Adrenal gland (tissue), 12 donors: ENCODE data around the gene KIT. TPM values are rescaled to one million over a fixed set of nuclear protein-coding genes. Genes with fewer than 3 reads are reported as not detected.

Experiments
- DNase-seq, 7 donors: peaks; one replicate each; pipeline ENCODE4 v3.0.0-alpha.2; 2019 to 2020
- H3K27ac ChIP-seq, 5 donors: fragments of 200-600 bp; sonication (generic) in 4 of 5; 1 replicate in 3 of 5; 2 replicates in 2 of 5; pipeline versions ENCODE4 v1.5.1 to v1.8.0; 2016 to 2020; ENCODE audit warnings: mild to moderate bottlenecking in 1 of 5
- H3K27me3 ChIP-seq: fragments of 200-600 bp; 2 replicates; pipeline ENCODE4 v1.8.0; 2021
- H3K36me3 ChIP-seq, 2 donors: fragments of 200-600 bp; replicated peaks in 1 of 2; 1 replicate in 1 of 2; 2 replicates in 1 of 2; pipeline versions ENCODE4 v1.5.1 to v1.8.0; 2018 to 2022
- H3K4me1 ChIP-seq, 2 donors: fragments of 200-600 bp; replicated peaks in 1 of 2; 1 replicate in 1 of 2; 2 replicates in 1 of 2; pipeline versions ENCODE4 v1.5.1 to v1.8.0; 2018 to 2021
- H3K4me3 ChIP-seq, 4 donors: fragments of 200-600 bp; sonication (generic) in 3 of 4; one replicate each; pipeline ENCODE4 v1.5.1; 2016 to 2018
- H3K9me3 ChIP-seq, 3 donors: fragments of 200-600 bp; sonication (generic) in 1 of 3; replicated peaks in 1 of 3; 1 replicate in 2 of 3; 2 replicates in 1 of 3; pipeline versions ENCODE4 v1.5.1 to v1.8.0; 2016 to 2021
- POLR2A ChIP-seq, 2 donors: fragments of 450-650 bp; IDR thresholded peaks; one replicate each; pipeline ENCODE4 v1.6.1; 2017; ENCODE audit warnings: antibody characterized with exemption in 2 of 2, mild to moderate bottlenecking in 2 of 2, moderate library complexity in 1 of 2
- WGBS, 4 donors: extraction: QIAGEN DNeasy Blood & Tissue Kit in 2 of 4; methylation state at CpG; one replicate each; pipeline versions ENCODE4 v1.1.5 to v1.1.7; 2013 to 2017; 5-methylcytosine and 5-hydroxymethylcytosine counted together
- intact Hi-C, 2 donors: fragments of 100-400 bp; cut with DNase I; formaldehyde crosslinking; loops; one replicate each; pipeline versions ENCODE4 v1.14.1 to v1.15.0; 2022 to 2023
- polyA plus RNA-seq, 3 donors: library from polyadenylated mRNA; stranded (reverse); fragments of 200-250 nt in 2 of 3; fragments of 350-450 nt in 1 of 3; fragmentation: Illumina TruSeq in 1 of 3; extraction: RNeasy Lipid Tissue Mini Kit (QIAGEN cat#74804) in 1 of 3; gene quantifications; one replicate each; pipeline ENCODE4 v1.2.3, GENCODE V29; 2013 to 2014
- total RNA-seq, 9 donors: library from RNA; depleted of rRNA in 4 of 9; stranded (reverse); fragments of >200 nt in 4 of 9; fragments of 120-200 nt in 1 of 9; fragmentation: NEBNext Ultra II Directional in 1 of 9; extraction: Animal tissue kit (Norgen Biotek cat#: 25700) in 1 of 9; gene quantifications; one replicate each; pipeline versions ENCODE4 v1.1.0 to v1.2.4, GENCODE V29; 2013 to 2023
- TF ChIP-seq, protein P1 (sequence below), 6 experiments: fragments of 450-650 bp in 4 of 6; fragments of 200-600 bp in 2 of 6; sonication (generic) in 1 of 6; IDR thresholded peaks; 1 replicate in 5 of 6; 2 replicates in 1 of 6; pipeline versions ENCODE4 v1.5.1 to v1.8.0; 2016 to 2021; ENCODE audit warnings: antibody characterized with exemption in 6 of 6, mild to moderate bottlenecking in 2 of 6, moderate library complexity in 1 of 6
- donor health status: healthy with polysubstance abuse.
- donor health status: Bipolar disorder and iron deficiency.
- donor health status: DM: yes; HTN: yes; CAD: no.
- donor health status: DM: no; HTN: no; CAD: no.
- donor health status: DM: no; HTN: no; CAD: no.
- donor health status: DM: yes; HTN: yes; CAD: no.

KIT gene
- total and polyA plus RNA-seq, 12 donors, result 0.40 to 5.3 (median 1.8) TPM

DNA sequence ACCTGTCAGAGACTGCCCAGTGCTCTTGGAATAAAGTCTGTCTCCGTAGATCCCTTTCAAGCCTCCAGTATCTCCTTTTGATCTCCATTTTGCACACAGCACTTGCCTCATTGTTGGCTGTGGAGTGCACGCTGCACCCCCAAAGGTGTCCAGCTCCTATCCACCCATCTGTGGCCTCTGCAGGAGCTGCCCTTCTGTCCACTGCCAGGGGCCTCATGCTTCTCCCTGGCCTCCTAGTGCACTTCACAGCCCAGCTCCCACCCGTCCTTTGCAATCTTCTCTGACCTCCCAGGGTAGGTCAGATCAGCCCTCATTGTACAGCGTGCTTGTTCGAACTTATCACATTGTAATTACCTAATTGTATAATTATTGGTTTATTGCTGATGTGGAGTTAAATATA, 18.9 kb downstream of the KIT start:
- DNase-seq, result no peak
- TF ChIP-seq, protein P1, sequence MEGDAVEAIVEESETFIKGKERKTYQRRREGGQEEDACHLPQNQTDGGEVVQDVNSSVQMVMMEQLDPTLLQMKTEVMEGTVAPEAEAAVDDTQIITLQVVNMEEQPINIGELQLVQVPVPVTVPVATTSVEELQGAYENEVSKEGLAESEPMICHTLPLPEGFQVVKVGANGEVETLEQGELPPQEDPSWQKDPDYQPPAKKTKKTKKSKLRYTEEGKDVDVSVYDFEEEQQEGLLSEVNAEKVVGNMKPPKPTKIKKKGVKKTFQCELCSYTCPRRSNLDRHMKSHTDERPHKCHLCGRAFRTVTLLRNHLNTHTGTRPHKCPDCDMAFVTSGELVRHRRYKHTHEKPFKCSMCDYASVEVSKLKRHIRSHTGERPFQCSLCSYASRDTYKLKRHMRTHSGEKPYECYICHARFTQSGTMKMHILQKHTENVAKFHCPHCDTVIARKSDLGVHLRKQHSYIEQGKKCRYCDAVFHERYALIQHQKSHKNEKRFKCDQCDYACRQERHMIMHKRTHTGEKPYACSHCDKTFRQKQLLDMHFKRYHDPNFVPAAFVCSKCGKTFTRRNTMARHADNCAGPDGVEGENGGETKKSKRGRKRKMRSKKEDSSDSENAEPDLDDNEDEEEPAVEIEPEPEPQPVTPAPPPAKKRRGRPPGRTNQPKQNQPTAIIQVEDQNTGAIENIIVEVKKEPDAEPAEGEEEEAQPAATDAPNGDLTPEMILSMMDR (IDR thresholded peaks at IDR 0.05), result no peak
- TF ChIP-seq POLR2A (IDR thresholded peaks at IDR 0.05), result no peak
- Histone ChIP-seq H3K27me3 (no peaks in the 10 kb centered on the region), H3K36me3 (no peaks in the 10 kb centered on the region), H3K4me3 (no peak overlapping the region), H3K4me1 (no peaks in the 10 kb centered on the region), H3K27ac (no peak overlapping the region), H3K9me3 (no peaks in the 10 kb centered on the region)
- intact Hi-C loops, result no loop called here
- 89 to 92% (median 90%) methylated on average over 5 of the region's 5 CpGs for WGBS, 4 donors

DNA sequence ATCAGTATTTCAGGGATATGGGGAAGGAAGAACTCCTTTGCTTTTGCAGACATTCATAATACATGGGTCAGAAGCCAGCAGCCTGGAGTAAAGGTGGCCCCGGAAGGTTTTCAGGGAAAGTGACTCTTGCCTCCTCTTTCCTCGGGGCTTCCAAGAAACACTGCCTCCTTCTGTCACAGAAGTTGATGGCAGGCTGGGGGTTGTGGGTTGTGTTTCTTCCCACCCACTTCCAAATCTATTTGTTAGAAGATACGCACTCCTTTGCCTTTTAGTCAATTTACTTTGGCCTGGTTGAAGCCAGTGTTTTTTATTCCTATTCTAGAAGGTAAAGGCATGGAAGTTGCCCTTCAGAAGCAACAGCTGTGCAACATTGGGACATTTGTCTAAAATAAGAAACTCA, 19.7 kb downstream of the KIT start:
- Histone ChIP-seq H3K27ac (no peak overlapping the region), H3K36me3 (no peaks in the 10 kb centered on the region), H3K4me1 (no peaks in the 10 kb centered on the region), H3K9me3 (no peaks in the 10 kb centered on the region), H3K4me3 (no peak overlapping the region), H3K27me3 (no peaks in the 10 kb centered on the region)
- WGBS, 4 donors, result 79 to 89% (median 87%) methylated on average over 3 of the region's 3 CpGs
- no peak for DNase-seq
- TF ChIP-seq, protein P1 (IDR thresholded peaks at IDR 0.05), result no peak
- TF ChIP-seq POLR2A (IDR thresholded peaks at IDR 0.05), result no peak
- intact Hi-C loops, result no loop called here

DNA sequence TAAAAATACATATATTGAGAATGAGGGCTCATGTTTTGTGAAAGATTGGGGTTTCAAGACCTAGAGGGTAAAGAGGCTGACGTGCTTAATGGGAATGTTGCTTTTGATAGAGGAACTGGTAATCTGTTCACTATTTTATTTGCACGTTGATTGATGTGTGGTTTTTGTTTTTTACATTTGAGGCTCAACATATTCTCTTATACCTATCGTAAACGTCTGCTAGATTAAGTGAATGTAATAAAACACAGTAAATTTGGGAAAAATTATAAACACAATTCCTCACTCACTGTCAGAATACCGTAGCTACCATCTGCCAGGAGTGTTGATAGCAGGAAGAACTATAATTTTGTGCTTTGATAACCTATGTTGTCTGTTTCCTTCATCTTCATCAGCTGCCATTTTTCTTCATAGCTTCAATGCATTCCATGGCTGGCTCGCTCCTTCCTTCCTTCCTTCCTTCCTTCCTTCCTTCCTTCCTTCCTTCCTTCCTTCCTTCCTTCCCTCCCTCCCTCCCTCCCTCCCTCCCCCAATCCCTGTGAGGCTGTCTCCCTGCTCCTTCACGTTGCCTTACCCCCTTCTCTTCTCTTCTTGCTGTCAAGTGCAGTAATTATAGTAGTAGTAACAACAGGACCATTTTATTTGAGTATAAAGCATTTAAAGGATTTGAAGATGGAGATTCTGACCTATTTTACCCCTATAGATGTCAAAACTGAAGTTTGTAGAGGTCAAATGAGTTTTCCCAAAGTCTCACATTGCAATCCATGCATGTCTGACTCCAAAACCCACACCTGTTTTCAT, 20.3 kb downstream of the KIT start:
- no peak for DNase-seq
- intact Hi-C loops, result no loop called here
- Histone ChIP-seq H3K27me3 (no peaks in the 10 kb centered on the region), H3K9me3 (no peaks in the 10 kb centered on the region), H3K4me1 (no peaks in the 10 kb centered on the region), H3K36me3 (no peaks in the 10 kb centered on the region), H3K4me3 (no peak overlapping the region), H3K27ac (no peak overlapping the region)
- no peak for TF ChIP-seq POLR2A (IDR thresholded peaks at IDR 0.05)
- TF ChIP-seq, protein P1 (IDR thresholded peaks at IDR 0.05), result no peak
- WGBS, 4 donors, result 78 to 85% (median 81%) methylated on average over 7 of the region's 7 CpGs

DNA sequence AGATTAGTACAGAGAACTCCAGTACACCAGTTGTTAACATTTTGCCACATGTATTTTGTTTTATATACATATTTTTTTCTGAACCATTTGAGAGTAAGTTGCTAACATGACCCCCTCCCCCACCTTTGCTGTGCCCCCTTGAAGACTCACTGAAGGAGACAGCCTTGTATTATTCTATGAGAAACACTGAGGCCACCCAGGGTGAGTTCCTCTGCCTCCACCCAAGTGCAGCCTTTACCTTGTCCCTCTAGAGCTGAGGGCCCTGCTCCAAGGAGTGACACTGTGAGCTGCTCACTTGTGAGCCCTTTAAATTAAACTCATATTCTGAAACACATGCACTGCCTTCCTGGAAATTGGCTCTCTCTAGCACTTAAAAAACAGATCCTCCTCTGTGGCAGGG, 21.1 kb downstream of the KIT start:
- Histone ChIP-seq H3K27ac (no peak overlapping the region), H3K4me1 (no peaks in the 10 kb centered on the region), H3K9me3 (no peaks in the 10 kb centered on the region), H3K27me3 (no peaks in the 10 kb centered on the region), H3K4me3 (no peak overlapping the region), H3K36me3 (no peaks in the 10 kb centered on the region)
- intact Hi-C loops, result no loop called here
- TF ChIP-seq, protein P1 (IDR thresholded peaks at IDR 0.05), result no peak
- no peak for TF ChIP-seq POLR2A (IDR thresholded peaks at IDR 0.05)
- no peak for DNase-seq
